Left renal pelvis (tissue), 4 donors: ENCODE measurements around the gene BBX. TPM values are rescaled to one million over a fixed set of nuclear protein-coding genes. Genes with fewer than 3 reads are reported as not detected.

Experiments used
- polyA plus RNA-seq, 4 donors: library from polyadenylated mRNA; unstranded; fragments of 120-200 nt; gene quantifications; one replicate each; pipeline ENCODE4 v1.2.1, GENCODE V29; 2013; ENCODE audit not compliant: insufficient read length in 4 of 4

BBX gene
- polyA plus RNA-seq, 4 donors = 57.8 to 77.8 (median 68.0) TPM

Other genes starting within 250 kb of the BBX start
- under 1 TPM in 3 of 4 donors, not detected in 1; 0.12 to 0.16 (median 0.14) TPM for gene CCDC54, start 145.5 kb upstream of the BBX start, polyA plus RNA-seq